ENCODE data around the gene NPR3. TPM values are rescaled to one million over a fixed set of nuclear protein-coding genes. Genes with fewer than 3 reads are reported as not detected.

Gene NPR3, protein sequence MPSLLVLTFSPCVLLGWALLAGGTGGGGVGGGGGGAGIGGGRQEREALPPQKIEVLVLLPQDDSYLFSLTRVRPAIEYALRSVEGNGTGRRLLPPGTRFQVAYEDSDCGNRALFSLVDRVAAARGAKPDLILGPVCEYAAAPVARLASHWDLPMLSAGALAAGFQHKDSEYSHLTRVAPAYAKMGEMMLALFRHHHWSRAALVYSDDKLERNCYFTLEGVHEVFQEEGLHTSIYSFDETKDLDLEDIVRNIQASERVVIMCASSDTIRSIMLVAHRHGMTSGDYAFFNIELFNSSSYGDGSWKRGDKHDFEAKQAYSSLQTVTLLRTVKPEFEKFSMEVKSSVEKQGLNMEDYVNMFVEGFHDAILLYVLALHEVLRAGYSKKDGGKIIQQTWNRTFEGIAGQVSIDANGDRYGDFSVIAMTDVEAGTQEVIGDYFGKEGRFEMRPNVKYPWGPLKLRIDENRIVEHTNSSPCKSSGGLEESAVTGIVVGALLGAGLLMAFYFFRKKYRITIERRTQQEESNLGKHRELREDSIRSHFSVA
- total RNA-seq (2022; extraction: Qiagen RNA extraction): 18.1 to 22.0 TPM (median 20.8 TPM) in 5 replicates

DNA sequence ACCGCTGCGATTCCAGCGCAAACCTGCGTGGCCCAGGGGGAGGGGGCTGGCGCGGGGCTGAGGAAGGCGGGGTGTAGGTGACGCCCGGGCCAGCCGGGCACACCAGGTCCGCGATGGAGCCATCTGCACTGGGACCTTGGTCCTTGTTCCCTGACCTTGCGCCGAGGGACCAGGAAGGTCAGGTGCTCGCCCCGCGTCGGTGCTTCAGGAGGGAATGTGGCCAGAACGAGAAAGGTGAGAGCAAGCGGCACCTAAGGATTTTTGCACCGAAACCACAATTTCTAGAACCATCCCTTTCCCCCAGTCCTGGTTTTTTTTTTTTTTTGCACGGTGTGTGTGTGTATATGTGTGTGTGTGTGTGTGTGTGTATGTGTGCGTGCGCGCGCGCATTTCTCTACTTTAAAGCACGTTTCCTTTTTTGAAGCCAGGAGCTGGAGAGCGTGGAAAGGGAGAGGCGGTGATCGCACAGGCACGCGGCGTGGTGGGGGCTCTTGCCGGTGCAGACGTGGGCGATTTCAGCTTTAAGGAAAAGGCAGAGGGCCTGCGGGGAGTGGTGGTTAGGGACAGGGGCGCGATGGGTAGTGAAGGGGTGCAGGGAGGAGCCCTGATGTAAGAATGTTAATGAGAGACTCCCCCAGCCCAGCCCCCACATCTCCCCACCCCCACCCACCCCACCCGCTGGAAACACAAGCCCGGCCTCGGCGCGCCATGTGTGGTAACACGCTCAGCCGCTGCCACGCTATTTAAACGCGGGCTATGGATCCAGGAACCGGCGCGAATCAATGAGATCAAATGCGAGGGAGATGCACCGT lies at the start of gene NPR3:
Gene NPR3, plus strand, starts transcription at position 772 of the 812 bp plus-strand sequence. CDS start 456 bp downstream, outside the sequence.

Other genes with a start within 250 kb of the NPR3 start
- gene SUB1, start 125.8 kb upstream of the NPR3 start, total RNA-seq (2022; extraction: Qiagen RNA extraction): 222 to 263 TPM (median 241 TPM) in 5 replicates

Measured in A549 treated with CORT108297 at 1 μM for 4 hours (cell line).